ENCODE results near the gene LCN15.
"Not testable (repeated sequence)": the region's sequence is repeated elsewhere in the genome, so short reads cannot be mapped to it uniquely, and the experiment has no call there.

GRCh38 chr9:136765745-136766409 lies 1.6 kb upstream of the LCN15 start:
- not testable (repeated sequence) for TF ChIP-seq JUN (CRISPR knock-in tag; IDR thresholded peaks at IDR 0.05); KDM5A (IDR thresholded peaks at IDR 0.05; ENCODE audit: borderline replicate concordance, low read length)
